ENCODE results near the gene SERINC1. TPM values are rescaled to one million over a fixed set of nuclear protein-coding genes. Genes with fewer than 3 reads are reported as not detected.

The SERINC1 gene
- total RNA-seq, 1 donor from 2014 or later: 136 TPM

DNA sequence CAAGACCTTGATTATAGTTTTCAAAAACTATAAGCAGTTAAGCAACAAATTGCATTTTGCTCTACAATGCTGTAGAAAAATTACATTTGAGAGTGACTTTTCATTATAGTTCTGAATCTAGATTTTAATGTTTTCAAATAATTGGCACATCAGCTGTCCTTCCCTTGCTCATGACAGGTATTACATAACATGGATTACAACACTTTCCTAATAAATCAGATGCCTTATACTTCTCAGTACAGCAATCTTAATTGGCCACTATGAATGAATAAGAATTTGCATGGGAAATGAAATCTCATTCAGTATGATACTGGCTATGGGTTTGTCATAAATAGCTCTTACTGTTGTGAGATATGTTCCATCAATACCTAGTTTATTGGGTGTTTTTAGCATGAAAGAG lies 42.3 kb downstream of the SERINC1 start:
- no peaks in the 10 kb centered on the region for H3K9me3 Mint-ChIP-seq
- no peak for TF ChIP-seq EZH2 (IDR thresholded peaks at IDR 0.05)
- TF ChIP-seq, protein P1, sequence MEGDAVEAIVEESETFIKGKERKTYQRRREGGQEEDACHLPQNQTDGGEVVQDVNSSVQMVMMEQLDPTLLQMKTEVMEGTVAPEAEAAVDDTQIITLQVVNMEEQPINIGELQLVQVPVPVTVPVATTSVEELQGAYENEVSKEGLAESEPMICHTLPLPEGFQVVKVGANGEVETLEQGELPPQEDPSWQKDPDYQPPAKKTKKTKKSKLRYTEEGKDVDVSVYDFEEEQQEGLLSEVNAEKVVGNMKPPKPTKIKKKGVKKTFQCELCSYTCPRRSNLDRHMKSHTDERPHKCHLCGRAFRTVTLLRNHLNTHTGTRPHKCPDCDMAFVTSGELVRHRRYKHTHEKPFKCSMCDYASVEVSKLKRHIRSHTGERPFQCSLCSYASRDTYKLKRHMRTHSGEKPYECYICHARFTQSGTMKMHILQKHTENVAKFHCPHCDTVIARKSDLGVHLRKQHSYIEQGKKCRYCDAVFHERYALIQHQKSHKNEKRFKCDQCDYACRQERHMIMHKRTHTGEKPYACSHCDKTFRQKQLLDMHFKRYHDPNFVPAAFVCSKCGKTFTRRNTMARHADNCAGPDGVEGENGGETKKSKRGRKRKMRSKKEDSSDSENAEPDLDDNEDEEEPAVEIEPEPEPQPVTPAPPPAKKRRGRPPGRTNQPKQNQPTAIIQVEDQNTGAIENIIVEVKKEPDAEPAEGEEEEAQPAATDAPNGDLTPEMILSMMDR (IDR thresholded peaks at IDR 0.05): no peak
- no peak for DNase-seq (ENCODE audit: low spot score)
- no peaks in the 10 kb centered on the region for H3K4me1 Mint-ChIP-seq
- Histone ChIP-seq H4K20me1 (ENCODE audit: low read depth) (peaks cover 16% of the 10 kb centered on the region), H3K4me1 (no peaks in the 10 kb centered on the region), H3K36me3 (peaks cover 27% of the 10 kb centered on the region), H3F3A (ENCODE audit: low read depth) (no peaks in the 10 kb centered on the region), H3K79me2 (ENCODE audit: low read depth) (peaks cover 17% of the 10 kb centered on the region), H3K27ac (no peak overlapping the region), H3K4me2 (no peak overlapping the region), H2AFZ (replicated peaks) (no peak overlapping the region), H3K9ac (no peak overlapping the region), H3K4me3 (no peak overlapping the region), H3K27me3 (no peaks in the 10 kb centered on the region), H3K9me3 (ENCODE audit: low read depth) (no peaks in the 10 kb centered on the region)
- no peak overlapping the region for H3K4me3 Mint-ChIP-seq
- H3K27me3 Mint-ChIP-seq (ENCODE audit: insufficient read depth, low read depth): no peaks in the 10 kb centered on the region
- H3K36me3 Mint-ChIP-seq: peaks cover 58% of the 10 kb centered on the region
- no peak overlapping the region for H3K27ac Mint-ChIP-seq

DNA sequence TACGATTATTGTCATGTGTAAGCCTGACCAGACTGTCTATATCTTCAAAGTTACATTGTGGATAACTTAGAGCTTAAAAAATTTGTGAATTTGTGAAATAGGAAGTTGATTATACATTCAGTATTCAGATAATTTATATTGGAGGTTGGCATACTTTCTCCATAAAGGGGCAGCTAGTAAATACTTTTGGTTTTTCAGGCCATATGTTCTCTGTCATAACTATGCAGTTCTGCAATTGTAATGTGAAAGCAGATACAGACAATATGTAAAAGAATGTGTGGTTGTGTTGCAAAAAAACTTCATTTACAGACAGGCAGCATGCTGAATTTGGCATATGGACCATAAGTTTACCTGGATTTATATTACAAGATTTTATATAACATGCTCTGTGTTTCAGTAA lies 42.8 kb downstream of the SERINC1 start:
- H4K20me1 ChIP-seq (ENCODE audit: low read depth): peaks cover 16% of the 10 kb centered on the region
- H3K9me3 ChIP-seq (ENCODE audit: low read depth): no peaks in the 10 kb centered on the region
- peaks cover 27% of the 10 kb centered on the region for H3K36me3 ChIP-seq
- no peak overlapping the region for H3K4me2 ChIP-seq
- Mint-ChIP-seq H3K4me1 (no peaks in the 10 kb centered on the region), H3K9me3 (no peaks in the 10 kb centered on the region), H3K27me3 (ENCODE audit: insufficient read depth, low read depth) (no peaks in the 10 kb centered on the region), H3K36me3 (peaks cover 58% of the 10 kb centered on the region), H3K4me3 (no peak overlapping the region), H3K27ac (no peak overlapping the region)
- H3K27me3 ChIP-seq: no peaks in the 10 kb centered on the region
- H3K27ac ChIP-seq: no peak overlapping the region
- no peak overlapping the region for H3K4me3 ChIP-seq
- no peak overlapping the region for H3K9ac ChIP-seq
- DNase-seq (ENCODE audit: low spot score): no peak
- H3F3A ChIP-seq (ENCODE audit: low read depth): no peaks in the 10 kb centered on the region
- no peak overlapping the region for H2AFZ ChIP-seq (replicated peaks)
- TF ChIP-seq, protein P1 (IDR thresholded peaks at IDR 0.05): no peak
- TF ChIP-seq EZH2phosphoT487 (IDR thresholded peaks at IDR 0.05) (no peak), EZH2 (IDR thresholded peaks at IDR 0.05) (no peak)
- H3K79me2 ChIP-seq (ENCODE audit: low read depth): peaks cover 17% of the 10 kb centered on the region
- no peaks in the 10 kb centered on the region for H3K4me1 ChIP-seq

DNA sequence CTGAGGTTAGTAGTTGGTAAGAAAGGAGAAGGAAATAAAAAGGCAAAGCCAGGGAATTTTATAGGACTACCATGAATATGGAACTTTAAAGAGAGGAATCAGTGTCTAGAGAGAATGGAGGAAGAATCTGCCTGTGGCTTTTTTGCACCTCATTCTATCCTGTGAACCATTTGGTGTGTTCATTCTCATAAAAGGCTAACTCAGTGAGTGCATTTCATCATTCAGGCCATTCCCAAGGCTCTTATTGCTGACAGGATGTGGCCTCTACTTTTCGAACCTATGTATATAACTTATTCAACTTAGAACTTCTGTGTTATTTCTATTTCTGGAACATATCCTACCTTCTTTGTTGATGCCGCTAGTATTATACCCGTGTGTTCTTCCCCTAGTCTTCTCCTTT lies 45.0 kb downstream of the SERINC1 start:
- Mint-ChIP-seq H3K4me3 (no peak overlapping the region), H3K27me3 (ENCODE audit: insufficient read depth, low read depth) (no peaks in the 10 kb centered on the region), H3K4me1 (no peaks in the 10 kb centered on the region), H3K36me3 (peaks cover 59% of the 10 kb centered on the region), H3K9me3 (no peaks in the 10 kb centered on the region), H3K27ac (no peak overlapping the region)
- peaks cover 38% of the 10 kb centered on the region for H3K36me3 ChIP-seq
- H3K9ac ChIP-seq: no peak overlapping the region
- H3K27me3 ChIP-seq: no peaks in the 10 kb centered on the region
- H3K9me3 ChIP-seq (ENCODE audit: low read depth): no peaks in the 10 kb centered on the region
- H3K4me3 ChIP-seq: no peak overlapping the region
- no peak overlapping the region for H3K4me2 ChIP-seq
- H3K79me2 ChIP-seq (ENCODE audit: low read depth): peaks cover 17% of the 10 kb centered on the region
- DNase-seq (ENCODE audit: low spot score): no peak
- H3K27ac ChIP-seq: no peak overlapping the region
- no peak for TF ChIP-seq EZH2phosphoT487 (IDR thresholded peaks at IDR 0.05)
- TF ChIP-seq EZH2 (IDR thresholded peaks at IDR 0.05): no peak
- TF ChIP-seq, protein P1 (IDR thresholded peaks at IDR 0.05): no peak
- H2AFZ ChIP-seq (replicated peaks): no peak overlapping the region
- peaks cover 16% of the 10 kb centered on the region for H4K20me1 ChIP-seq (ENCODE audit: low read depth)
- H3K4me1 ChIP-seq: no peaks in the 10 kb centered on the region
- H3F3A ChIP-seq (ENCODE audit: low read depth): no peaks in the 10 kb centered on the region

Data from neural progenitor cell (in vitro differentiated cells).